HG03196 (cell line): ENCODE measurements around the gene PHACTR3.

Experiments used
- ATAC-seq: cut with Tn5 transposase; IDR thresholded peaks from one replicate; pipeline ENCODE4 v1.9.1; 2021; ENCODE audit not compliant: unreplicated experiment

PHACTR3 gene

GRCh38 chr20:59774204-59774641 lies 169.9 kb downstream of the PHACTR3 start:
- no peak for ATAC-seq

DNA sequence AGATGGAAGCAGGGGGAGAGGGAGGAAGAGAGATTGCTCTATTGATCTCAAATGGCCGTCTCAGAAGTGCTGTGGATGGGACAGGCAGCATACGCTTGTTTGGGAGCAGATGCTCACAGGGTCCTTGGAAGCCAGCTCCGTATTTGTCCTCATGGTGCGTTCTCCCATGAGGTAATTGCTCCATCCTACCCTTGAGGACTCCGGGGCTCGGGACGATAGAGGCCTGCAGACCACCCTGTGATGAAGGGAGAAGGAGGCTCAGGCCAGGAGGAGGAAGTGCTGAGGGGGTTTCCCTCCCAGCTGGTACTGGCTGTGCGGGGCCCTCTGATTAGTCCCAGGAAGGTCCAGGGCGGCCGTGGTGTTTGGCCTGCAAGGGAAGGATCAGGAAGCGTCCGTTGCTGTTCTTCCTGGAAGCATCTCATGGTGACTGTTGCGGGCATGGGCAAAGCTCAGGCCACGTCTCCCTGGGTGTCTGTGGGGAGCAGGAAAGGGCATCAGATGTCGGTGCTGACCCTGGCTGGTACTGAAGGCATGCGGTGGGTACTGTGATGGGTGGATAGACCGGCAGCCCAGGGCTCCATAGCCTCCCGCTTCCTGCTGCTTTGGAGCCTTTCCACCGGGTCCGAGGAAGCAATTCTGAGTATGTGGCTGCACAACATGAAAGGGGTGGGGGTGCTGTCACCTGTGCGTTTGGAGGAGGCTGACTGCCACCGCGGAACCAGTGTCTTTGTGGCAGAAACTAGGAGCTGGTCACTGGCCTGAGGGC lies 170.8 kb downstream of the PHACTR3 start:
- ATAC-seq: no peak

GRCh38 chr20:59775687-59776055 lies 171.3 kb downstream of the PHACTR3 start:
- no peak for ATAC-seq

DNA sequence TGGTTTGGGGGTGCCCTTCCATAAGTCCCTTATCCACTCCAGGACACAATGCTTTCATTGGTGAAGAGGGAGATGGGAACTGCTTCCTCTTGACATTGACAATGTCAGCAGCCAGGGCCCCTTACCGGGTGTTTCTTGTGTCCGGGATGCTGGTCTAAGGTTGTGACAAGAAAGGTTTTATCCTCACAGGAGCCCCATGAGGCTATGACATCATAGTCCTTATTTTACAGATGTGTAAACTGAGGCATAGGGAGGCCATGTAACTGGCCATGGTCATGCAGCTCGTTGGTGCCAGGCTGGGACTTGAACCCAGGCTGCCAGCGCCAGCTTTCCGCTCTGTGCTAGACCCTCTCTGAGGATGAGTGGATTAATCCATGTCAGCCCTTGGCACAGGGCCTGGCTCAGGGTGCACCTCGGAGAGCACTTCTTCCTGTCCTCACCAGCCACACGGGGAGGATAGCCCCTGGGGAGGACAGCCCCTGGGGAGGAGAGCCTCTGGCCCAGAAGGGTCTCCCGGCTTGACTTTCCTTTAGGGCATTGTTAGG lies 171.8 kb downstream of the PHACTR3 start:
- no peak for ATAC-seq

GRCh38 chr20:59776626-59777330 lies 172.4 kb downstream of the PHACTR3 start:
- ATAC-seq: no peak

GRCh38 chr20:59777331-59777725 lies 173.0 kb downstream of the PHACTR3 start:
- ATAC-seq: no peak

DNA sequence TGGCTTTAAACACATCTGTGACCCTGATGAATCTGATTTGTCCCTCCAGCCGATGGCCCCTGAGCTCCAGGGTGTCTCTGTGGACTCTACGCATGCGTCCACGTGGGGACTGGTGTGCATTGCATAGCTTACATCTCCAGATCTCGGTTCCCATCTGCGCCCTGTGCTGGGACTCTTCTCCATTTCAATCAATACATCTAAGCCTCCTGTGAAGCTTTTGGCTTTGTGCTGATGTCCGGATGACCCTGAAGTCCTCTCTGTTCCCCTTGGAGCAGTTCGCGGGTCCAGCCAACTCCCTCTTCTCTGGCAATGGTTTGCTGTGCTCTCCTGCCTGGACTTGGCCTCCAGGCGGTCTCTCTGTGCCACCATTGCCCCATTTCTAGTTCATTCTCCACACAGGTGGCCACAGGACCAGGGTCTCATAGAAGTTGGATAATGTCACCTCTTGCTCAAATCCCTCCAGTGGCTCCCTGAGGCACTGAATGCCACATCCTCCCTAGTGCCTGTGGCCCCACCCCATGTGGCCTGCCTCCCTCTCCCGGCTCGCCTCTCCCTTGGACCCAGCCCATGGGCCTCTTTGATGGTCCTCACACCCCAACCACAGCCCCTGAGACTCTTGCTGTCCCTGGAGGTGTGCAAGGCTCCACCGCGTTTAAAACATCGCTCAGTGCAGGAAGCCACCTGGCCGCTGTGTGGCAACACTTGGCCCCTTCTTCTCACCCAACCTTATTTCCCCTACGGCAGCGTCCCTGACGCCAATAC lies 173.7 kb downstream of the PHACTR3 start:
- ATAC-seq: no peak

DNA sequence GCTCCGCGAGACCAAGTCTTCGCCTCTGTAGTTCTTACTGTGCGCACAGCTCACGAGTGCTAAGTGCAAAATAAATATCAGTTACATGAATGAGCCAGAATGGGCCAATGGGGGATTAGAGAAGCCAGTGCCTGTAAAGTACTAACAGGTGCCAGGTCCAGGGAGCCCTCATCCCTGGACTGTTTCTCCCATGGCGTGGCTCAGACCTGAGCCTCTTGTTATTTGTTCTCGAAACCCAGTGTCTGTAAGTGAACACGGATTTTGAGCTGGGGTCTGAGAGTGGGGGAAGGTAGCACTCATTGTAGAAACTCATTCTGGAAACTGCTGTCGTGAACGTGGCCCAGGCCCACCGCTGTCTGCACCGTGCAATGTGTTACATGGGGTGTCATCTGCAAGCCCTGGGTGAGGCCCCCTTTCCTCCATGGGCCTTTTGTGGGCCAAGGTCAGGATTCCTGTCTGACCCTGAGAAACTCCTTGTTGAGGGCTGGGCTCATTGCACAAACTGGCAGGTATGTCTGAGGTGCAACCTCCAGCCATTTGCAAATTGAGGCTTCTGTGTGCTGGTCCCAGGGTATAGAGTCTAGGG lies 174.4 kb downstream of the PHACTR3 start:
- ATAC-seq: no peak

DNA sequence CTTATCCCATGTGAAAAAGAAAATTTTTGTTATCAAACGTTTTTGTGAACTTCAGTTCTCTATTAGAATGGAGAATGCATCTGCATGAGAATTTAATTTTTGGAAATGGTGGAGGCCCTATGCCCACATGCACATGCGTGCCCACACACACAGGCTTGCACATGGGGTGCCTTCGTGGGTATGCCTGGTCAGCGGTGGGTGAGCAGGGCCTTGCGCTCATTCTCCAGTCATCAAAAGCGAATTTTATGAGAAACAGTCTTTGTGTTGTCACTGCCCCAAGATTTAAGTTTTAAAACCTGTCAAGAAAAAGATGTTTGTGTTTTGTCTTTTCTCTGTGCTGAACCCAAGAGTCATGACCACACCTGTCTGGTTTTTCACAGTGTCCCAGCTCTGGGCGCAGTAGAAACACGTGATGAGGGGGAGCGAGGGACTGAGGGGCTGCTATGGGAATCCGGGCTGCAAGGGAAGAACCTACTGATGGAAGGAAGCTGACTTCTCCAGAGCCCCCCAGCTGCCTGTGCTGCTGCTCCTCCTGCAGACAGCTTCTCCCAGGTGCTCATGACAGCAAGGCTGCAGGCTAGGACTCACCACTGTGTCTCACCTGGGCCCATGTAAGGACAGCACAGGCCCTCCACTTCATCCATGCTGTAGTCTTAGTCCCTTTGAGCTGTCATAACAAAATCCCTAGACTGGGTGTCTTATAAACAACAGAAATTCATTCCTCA lies 175.5 kb downstream of the PHACTR3 start:
- no peak for ATAC-seq

GRCh38 chr20:59780494-59781185 lies 176.3 kb downstream of the PHACTR3 start:
- no peak for ATAC-seq

DNA sequence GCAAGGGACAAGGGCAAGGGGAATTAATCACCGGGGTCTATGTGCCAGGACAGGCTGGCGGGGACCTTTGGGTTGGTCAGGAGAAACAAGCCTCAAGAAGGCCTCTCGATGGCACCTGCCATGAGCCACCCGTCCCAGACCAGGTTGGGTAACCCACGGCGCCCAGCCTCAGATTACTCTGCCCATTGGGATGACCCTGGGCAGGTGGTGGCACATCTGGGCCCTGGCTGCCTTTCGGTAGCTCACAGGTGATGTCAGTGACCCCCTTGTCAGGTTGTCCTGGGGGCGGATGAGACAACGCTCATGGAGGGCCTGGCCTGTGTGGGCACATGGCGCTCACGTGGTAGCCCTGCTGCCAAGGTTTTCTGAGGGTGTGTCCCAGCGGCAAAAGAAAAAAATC lies 176.9 kb downstream of the PHACTR3 start:
- no peak for ATAC-seq

DNA sequence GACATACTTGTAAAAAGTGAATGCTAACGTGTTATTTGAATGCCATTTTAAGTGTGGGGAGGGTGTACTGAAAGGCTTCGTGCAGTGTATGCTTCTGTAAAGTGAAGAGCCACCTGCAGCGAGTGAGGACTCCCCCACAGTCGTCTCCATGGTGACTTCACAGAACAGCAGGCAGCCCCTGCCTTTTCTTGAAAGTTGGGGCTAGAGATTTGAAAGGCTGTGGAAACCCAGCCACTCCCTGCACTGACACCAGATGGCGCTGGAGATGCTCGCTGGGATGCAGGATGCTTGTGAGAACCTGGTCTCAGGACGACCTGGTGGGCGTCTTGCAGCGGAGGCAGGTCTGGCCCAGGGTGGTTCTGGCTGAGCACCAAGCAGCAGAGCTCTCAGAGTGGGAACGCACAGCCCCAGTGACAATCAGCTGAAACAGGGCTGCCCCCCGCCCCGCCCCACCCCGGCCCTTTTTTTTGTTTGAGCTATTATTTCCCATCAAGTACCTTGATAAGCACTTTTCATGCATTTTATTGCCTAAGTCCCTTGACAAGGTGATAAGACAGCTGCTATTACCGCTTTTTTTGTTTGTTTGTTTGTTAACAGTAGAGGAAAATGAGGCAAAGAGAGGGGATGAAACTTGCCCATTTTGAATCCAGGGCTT lies 178.8 kb downstream of the PHACTR3 start:
- no peak for ATAC-seq

DNA sequence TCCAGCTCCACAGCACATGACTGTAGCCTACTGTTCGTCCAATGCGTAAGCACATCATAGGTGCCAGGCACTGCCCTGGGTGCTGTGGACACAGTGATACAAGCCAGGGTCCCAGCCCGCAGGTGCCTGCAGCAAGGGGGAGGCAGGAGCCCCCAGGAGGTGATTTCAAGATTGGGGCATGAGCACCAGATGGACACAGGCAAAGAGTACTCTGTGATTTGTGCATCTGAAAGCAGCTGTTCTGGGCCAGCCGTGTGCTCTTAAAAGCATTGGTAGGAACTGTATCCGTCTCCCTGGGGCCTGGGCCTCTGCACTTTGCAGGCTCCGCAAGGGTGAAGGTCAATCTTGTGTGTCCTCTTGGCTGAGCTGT lies 179.3 kb downstream of the PHACTR3 start:
- no peak for ATAC-seq

DNA sequence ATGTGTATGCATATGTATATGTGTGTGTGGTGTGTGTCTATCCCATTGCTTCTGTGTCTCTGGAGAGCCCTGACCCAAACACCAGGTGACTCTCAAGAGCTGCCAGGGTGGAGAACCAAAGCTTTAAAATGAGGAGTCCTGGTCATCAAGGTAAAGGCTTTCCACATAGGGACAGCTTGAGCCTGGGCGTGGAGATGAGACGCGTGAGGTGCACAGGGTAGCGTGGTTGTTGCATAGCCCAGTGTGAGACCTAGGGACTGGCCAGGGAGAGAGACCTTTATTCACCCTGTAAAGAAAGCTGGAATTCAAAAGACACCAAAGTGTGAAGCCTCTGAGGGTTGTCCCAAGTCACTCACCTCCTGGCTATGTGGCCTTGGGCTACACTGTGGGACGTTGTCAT lies 180.0 kb downstream of the PHACTR3 start:
- ATAC-seq: no peak

GRCh38 chr20:59784791-59785668 lies 180.7 kb downstream of the PHACTR3 start:
- no peak for ATAC-seq

GRCh38 chr20:59785669-59785959 lies 181.3 kb downstream of the PHACTR3 start:
- no peak for ATAC-seq

DNA sequence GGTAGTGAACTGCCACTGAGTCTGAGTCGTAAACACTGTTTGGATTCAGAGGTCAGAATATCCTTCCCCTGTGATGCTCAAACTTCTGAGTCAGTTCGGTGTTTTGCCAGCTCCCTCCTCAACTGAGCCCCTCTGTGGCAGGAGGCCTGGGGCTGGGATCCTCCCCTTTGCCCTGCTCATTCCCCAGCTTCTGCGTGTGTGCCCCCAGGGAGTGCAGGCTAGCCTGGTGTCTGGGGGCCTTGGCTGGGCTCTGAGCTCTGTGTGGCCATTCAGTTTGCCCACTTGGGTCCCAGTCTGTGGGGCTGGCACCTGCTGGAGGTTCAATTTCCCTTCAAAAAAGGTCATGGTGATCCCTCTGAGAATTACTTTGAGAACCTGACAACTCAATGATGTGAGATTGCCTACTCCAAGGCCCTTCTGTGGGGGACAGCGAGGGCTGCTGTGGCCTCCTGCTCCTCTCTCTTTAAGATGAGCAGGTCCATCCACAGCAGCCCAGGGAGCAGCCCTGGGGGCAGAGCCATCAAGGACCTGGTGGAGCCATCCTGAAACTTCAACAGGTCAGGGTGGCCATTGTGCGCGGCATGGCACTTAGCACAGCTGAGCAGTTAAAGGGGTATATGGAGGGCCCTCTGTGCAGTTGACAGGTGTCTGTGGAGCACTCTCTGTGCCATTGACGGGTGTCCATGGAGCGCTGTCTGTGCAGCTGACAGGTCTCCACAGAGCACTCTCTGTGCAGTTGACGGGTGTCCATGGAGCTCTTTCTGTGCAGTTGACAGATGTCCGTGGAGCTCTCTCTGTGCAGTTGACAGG lies 181.9 kb downstream of the PHACTR3 start:
- no peak for ATAC-seq
